OCI-LY1 (cell line): ENCODE measurements around the gene UBTD1.
"Not testable (repeated sequence)": the region's sequence is repeated elsewhere in the genome, so short reads cannot be mapped to it uniquely, and the experiment has no call there.

ENCODE experiments used
- EZH2 ChIP-seq: fragments of 200-600 bp; sonication (generic), shearing (Covaris generic); IDR thresholded peaks from 2 replicates; pipeline ENCODE4 v1.8.0; 2017; ENCODE audit warnings: borderline replicate concordance, mixed run types, mild to moderate bottlenecking, antibody characterized with exemption, low read length, moderate library complexity, mixed read lengths
- TF ChIP-seq, protein P1 (sequence below): fragments of 200-600 bp; sonication (generic), shearing (Covaris generic); IDR thresholded peaks from 2 replicates; pipeline ENCODE4 v1.5.1; 2017; ENCODE audit warnings: mild to moderate bottlenecking, antibody characterized with exemption, low read length, moderate library complexity, mixed read lengths

DNA sequence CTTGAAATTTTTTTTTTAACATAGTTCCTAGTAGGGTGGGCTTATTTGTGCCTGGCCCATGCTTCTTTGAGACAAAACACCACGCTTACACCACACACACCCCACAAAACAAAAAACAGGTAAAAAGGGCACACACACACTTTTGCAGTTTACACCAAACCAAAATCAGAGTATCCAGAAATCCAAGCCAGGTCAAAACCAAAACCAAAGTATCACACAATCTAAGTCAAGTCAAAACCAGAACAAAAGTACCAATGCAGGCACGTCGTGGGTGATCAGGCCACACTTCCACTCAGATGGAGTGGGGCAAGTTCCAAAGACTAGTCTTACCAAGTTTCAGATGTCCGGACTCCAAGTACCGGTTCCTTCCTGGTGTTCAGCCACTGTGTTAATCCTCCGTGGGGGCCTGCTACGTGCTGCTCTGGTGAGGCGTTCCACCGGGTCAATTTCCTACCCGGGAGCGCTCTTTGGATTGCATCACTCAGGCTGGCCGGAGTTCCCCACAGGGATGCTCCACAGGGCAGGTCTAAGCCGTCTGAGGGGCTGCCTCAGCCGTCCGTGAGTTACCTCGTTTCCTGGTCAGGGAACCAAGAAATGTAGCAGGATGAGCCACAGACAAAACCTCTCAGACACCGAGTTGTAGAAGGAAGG is 62.1 kb downstream of the UBTD1 start:
- TF ChIP-seq, protein P1, sequence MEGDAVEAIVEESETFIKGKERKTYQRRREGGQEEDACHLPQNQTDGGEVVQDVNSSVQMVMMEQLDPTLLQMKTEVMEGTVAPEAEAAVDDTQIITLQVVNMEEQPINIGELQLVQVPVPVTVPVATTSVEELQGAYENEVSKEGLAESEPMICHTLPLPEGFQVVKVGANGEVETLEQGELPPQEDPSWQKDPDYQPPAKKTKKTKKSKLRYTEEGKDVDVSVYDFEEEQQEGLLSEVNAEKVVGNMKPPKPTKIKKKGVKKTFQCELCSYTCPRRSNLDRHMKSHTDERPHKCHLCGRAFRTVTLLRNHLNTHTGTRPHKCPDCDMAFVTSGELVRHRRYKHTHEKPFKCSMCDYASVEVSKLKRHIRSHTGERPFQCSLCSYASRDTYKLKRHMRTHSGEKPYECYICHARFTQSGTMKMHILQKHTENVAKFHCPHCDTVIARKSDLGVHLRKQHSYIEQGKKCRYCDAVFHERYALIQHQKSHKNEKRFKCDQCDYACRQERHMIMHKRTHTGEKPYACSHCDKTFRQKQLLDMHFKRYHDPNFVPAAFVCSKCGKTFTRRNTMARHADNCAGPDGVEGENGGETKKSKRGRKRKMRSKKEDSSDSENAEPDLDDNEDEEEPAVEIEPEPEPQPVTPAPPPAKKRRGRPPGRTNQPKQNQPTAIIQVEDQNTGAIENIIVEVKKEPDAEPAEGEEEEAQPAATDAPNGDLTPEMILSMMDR, result not testable (repeated sequence)
- not testable (repeated sequence) for TF ChIP-seq EZH2
